Heart left ventricle (tissue), 16 donors: Measurements from ENCODE around the gene TAS2R30. TPM values are rescaled to one million over a fixed set of nuclear protein-coding genes. Genes with fewer than 3 reads are reported as not detected.

ENCODE experiments used
- ATAC-seq, 4 donors: fragments of 200-7000 bp; cut with Tn5 transposase; one replicate each; pipeline ENCODE4 v1.9.1; 2020 to 2022; ENCODE audit warnings: moderate library complexity in 4 of 4, mild to moderate bottlenecking in 3 of 4, moderate number of reproducible peaks in 1 of 4
- DNase-seq, 5 donors: peaks; one replicate each; pipeline ENCODE4 v3.0.0-alpha.2; 2020
- H3K27ac ChIP-seq, 12 donors: fragments of 200-600 bp; sonication (generic) in 4 of 12; one replicate each; pipeline versions ENCODE4 v1.5.0 to v1.8.0; 2016 to 2022; ENCODE audit warnings: mild to moderate bottlenecking in 2 of 12
- H3K27me3 ChIP-seq, 9 donors: fragments of 200-600 bp; sonication (generic) in 2 of 9; one replicate each; pipeline versions ENCODE4 v1.5.1 to v1.8.0; 2016 to 2022; ENCODE audit warnings: mild to moderate bottlenecking in 3 of 9
- H3K36me3 ChIP-seq, 9 donors: fragments of 200-600 bp; sonication (generic) in 2 of 9; one replicate each; pipeline versions ENCODE4 v1.5.0 to v1.8.0; 2018 to 2022; ENCODE audit warnings: mild to moderate bottlenecking in 2 of 9
- H3K4me1 ChIP-seq, 12 donors: fragments of 200-600 bp; sonication (generic) in 4 of 12; one replicate each; pipeline versions ENCODE4 v1.5.0 to v1.8.0; 2016 to 2022; ENCODE audit warnings: mild to moderate bottlenecking in 3 of 12
- H3K4me3 ChIP-seq, 12 donors: fragments of 200-600 bp; sonication (generic) in 4 of 12; one replicate each; pipeline versions ENCODE4 v1.5.0 to v1.8.0; 2017 to 2022; ENCODE audit warnings: mild to moderate bottlenecking in 9 of 12, moderate library complexity in 4 of 12
- H3K9me3 ChIP-seq, 12 donors: fragments of 200-600 bp; sonication (generic) in 4 of 12; one replicate each; pipeline versions ENCODE4 v1.5.0 to v1.8.0; 2016 to 2022; ENCODE audit warnings: mild to moderate bottlenecking in 1 of 12
- POLR2A ChIP-seq, 2 donors: fragments of 450-650 bp; IDR thresholded peaks; one replicate each; pipeline ENCODE4 v1.6.1; 2017; ENCODE audit warnings: antibody characterized with exemption in 2 of 2, mild to moderate bottlenecking in 2 of 2, moderate library complexity in 2 of 2
- WGBS, 4 donors: extraction: QIAGEN DNeasy Blood & Tissue Kit in 2 of 4; methylation state at CpG; one replicate each; pipeline versions ENCODE4 v1.1.5 to v1.1.7; 2013 to 2018; 5-methylcytosine and 5-hydroxymethylcytosine counted together
- intact Hi-C, 10 donors: fragments of 100-400 bp; cut with DNase I; formaldehyde crosslinking; loops; one replicate each; pipeline versions ENCODE4 v1.11.1 to v1.14.2; 2022
- long read RNA-seq, 3 donors: library from polyadenylated mRNA; unstranded; transcript quantifications; one replicate each; pipeline ENCODE4 v2.0.0, GENCODE V29; 2020 to 2021
- polyA plus RNA-seq, 2 donors: library from polyadenylated mRNA; stranded (reverse); fragments of 200-250 nt; gene quantifications; one replicate each; pipeline ENCODE4 v1.2.3, GENCODE V29; 2013
- total RNA-seq, 9 donors: library from RNA; depleted of rRNA in 2 of 9; stranded (reverse); fragments of >200 nt in 2 of 9; fragmentation: NEBNext Ultra II Directional in 3 of 9; extraction: Animal tissue kit (Norgen Biotek cat#: 25700) in 3 of 9; gene quantifications; one replicate each; pipeline versions ENCODE4 v1.1.0 to v1.2.4, GENCODE V29; 2016 to 2023
- TF ChIP-seq, protein P1 (sequence below), 12 donors: fragments of 200-600 bp; sonication (generic) in 4 of 12; IDR thresholded peaks; one replicate each; pipeline versions ENCODE4 v1.5.0 to v1.8.0; 2018 to 2022; ENCODE audit warnings: antibody characterized with exemption in 12 of 12, mild to moderate bottlenecking in 5 of 12
- donor health status: ischemic (EF 13 %, LVEDD 7.1; RV severe dilation, severe dysfunction).
- donor health status: healthy with polysubstance abuse.
- donor health status: DM: no; HTN: yes; CAD: no.
- donor health status: DM: no; HTN: no; CAD: no.
- donor health status: ischemic (EF 25% LVEDD 6.9; RV normal size, moderate dysfunction).
- donor health status: ischemic (EF 25% LVEDD 5.7; RV mildly dilated, moderate dysfunction).
- donor health status: healthy.
- donor health status: DM: yes; HTN: yes; CAD: no.
- donor health status: ischemic (EF 35%, LVEDD 5.7; RV mildly dilated, moderate dysfunction).
- donor health status: nonischemic (EF 11% LVEDD 7.7; RV severe dilation, severe dysfunction).
- donor health status: DM: yes; HTN: yes; CAD: no.
- donor health status: PGD.
- donor health status: ischemic (EF 29% LVEDD 5.4; RV normal size, mild dysfunction).
- donor health status: nonischemic (EF 23%, LVEDD 6.1; RV moderate dilation, normal function).

The TAS2R30 gene
- total RNA-seq (1 to 10 TPM in 4 of 9 donors, under 1 TPM in 5; 0.47 to 1.5 (median 0.82) TPM), polyA plus RNA-seq (under 1 TPM in 1 of 2 donors, not detected in 1; 0.15 TPM)
- long read RNA-seq, donor 1, result 0 reads
- long read RNA-seq, donor 2, result 0 reads
- long read RNA-seq, donor 3, result 0 reads

DNA sequence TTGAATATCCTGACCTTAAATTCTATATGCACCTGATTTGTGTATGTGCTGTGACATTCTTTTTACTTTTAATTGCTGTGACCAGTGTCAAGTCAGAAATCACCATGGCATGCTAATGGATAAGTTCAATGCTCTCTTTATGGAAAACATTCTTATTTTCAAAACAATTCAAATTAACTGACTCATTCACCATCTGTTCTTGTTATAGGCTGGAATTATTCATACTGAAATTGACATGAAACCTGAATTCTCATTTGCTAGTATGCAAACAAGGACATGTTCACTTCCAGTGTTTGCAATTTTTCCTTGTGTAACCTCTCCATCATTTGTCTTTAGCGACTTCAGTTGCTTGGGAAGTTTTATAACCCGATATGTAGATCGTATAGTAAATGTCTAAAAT is at the start of gene TAS2R30:
Gene TAS2R30, minus strand, starts transcription at position 340 of the 400 bp plus-strand sequence. CDS start 400 bp downstream, outside the sequence.
- intact Hi-C loops, result no loop called here
- H3K36me3 ChIP-seq, result no peaks in the 10 kb centered on the region
- H3K27me3 ChIP-seq, result no peaks in the 10 kb centered on the region
- H3K27ac ChIP-seq, result no peak within 1 kb of the TSS
- WGBS, 4 donors, result 62 to 97% (median 78%) methylated on average over 3 of the region's 3 CpGs
- ATAC-seq (no peak), DNase-seq (no peak)
- H3K9me3 ChIP-seq, result no peaks in the 10 kb centered on the region
- peaks cover 0 to 28% (median 10%) of the 10 kb centered on the region in 12 donors for H3K4me1 ChIP-seq
- no peak within 1 kb of the TSS for H3K4me3 ChIP-seq
- TF ChIP-seq POLR2A (IDR thresholded peaks at IDR 0.05), result no peak
- TF ChIP-seq, protein P1, sequence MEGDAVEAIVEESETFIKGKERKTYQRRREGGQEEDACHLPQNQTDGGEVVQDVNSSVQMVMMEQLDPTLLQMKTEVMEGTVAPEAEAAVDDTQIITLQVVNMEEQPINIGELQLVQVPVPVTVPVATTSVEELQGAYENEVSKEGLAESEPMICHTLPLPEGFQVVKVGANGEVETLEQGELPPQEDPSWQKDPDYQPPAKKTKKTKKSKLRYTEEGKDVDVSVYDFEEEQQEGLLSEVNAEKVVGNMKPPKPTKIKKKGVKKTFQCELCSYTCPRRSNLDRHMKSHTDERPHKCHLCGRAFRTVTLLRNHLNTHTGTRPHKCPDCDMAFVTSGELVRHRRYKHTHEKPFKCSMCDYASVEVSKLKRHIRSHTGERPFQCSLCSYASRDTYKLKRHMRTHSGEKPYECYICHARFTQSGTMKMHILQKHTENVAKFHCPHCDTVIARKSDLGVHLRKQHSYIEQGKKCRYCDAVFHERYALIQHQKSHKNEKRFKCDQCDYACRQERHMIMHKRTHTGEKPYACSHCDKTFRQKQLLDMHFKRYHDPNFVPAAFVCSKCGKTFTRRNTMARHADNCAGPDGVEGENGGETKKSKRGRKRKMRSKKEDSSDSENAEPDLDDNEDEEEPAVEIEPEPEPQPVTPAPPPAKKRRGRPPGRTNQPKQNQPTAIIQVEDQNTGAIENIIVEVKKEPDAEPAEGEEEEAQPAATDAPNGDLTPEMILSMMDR (IDR thresholded peaks at IDR 0.05), result no peak

GRCh38 chr12:11183011-11183410 is 48.6 kb upstream of the TAS2R30 start:
- no peak for TF ChIP-seq POLR2A (IDR thresholded peaks at IDR 0.05)
- TF ChIP-seq, protein P1 (IDR thresholded peaks at IDR 0.05), result no peak
- no peak overlapping the region for H3K4me3 ChIP-seq
- H3K36me3 ChIP-seq, result no peaks in the 10 kb centered on the region
- no peak overlapping the region for H3K27ac ChIP-seq
- H3K9me3 ChIP-seq, result no peaks in the 10 kb centered on the region
- ATAC-seq (no peak), DNase-seq (no peak)
- no peaks in the 10 kb centered on the region for H3K4me1 ChIP-seq
- intact Hi-C loops, result no loop called here
- no peaks in the 10 kb centered on the region for H3K27me3 ChIP-seq

GRCh38 chr12:11182529-11182928 is 48.1 kb upstream of the TAS2R30 start:
- Histone ChIP-seq H3K4me1 (no peaks in the 10 kb centered on the region), H3K36me3 (no peaks in the 10 kb centered on the region), H3K27ac (no peak overlapping the region), H3K9me3 (no peaks in the 10 kb centered on the region), H3K4me3 (no peak overlapping the region), H3K27me3 (no peaks in the 10 kb centered on the region)
- intact Hi-C loops, result no loop called here
- no peak for ATAC-seq
- no peak for TF ChIP-seq POLR2A (IDR thresholded peaks at IDR 0.05)
- TF ChIP-seq, protein P1 (IDR thresholded peaks at IDR 0.05), result no peak
- DNase-seq, result no peak

GRCh38 chr12:11178250-11178649 is 43.8 kb upstream of the TAS2R30 start:
- intact Hi-C loops, result loop anchor here in 1 of 10 donors (10.0 kb wide), 3 partner anchors 113 to 953 kb away; partner anchors contain the start of gene TAS2R46
- H3K36me3 ChIP-seq, result no peaks in the 10 kb centered on the region
- 97 to 100% (median 100%) methylated on average over 1 of the region's 1 CpG for WGBS, 4 donors
- peaks cover 0 to 7% (median under 1%) of the 10 kb centered on the region in 12 donors for H3K4me1 ChIP-seq
- no peak overlapping the region for H3K27ac ChIP-seq
- DNase-seq, result no peak
- no peaks in the 10 kb centered on the region for H3K9me3 ChIP-seq
- no peaks in the 10 kb centered on the region for H3K27me3 ChIP-seq
- TF ChIP-seq, protein P1 (IDR thresholded peaks at IDR 0.05), result no peak
- no peak for TF ChIP-seq POLR2A (IDR thresholded peaks at IDR 0.05)
- no peak for ATAC-seq
- no peak overlapping the region for H3K4me3 ChIP-seq
